H1 (cell line): ENCODE data around the gene UGGT2. TPM values are rescaled to one million over a fixed set of nuclear protein-coding genes. Genes with fewer than 3 reads are reported as not detected.

Experiments used
- CTCF ChIA-PET: fragments of 300-600 bp; sonication (Branson Sonifier 250); formaldehyde crosslinking; loops from one replicate; lab custom pipeline; 2021; ENCODE audit not compliant: partially characterized antibody; lab: Charles Lee
- POLR2A ChIA-PET: fragments of 300-600 bp; sonication (Branson Sonifier 250); formaldehyde crosslinking; loops from one replicate; lab custom pipeline; 2021; ENCODE audit warnings: inconsistent platforms; ENCODE audit not compliant: partially characterized antibody; lab: Charles Lee
- DNase-seq, 2 experiments: peaks; one replicate each; pipeline versions ENCODE4 v3.0.0 to v3.0.0-alpha.2; 2010 to 2022; ENCODE audit warnings: low spot score in 2 of 2, low read depth in 1 of 2, mixed read lengths in 1 of 2
- FAIRE-seq: peaks from 2 replicates; lab custom pipeline; 2011; peaks lifted over from hg19 to GRCh38; lab: Jason Lieb, UNC
- H2AFZ ChIP-seq: 2 replicates; pipeline ENCODE4 v1.8.1; 2012; ENCODE audit warnings: low read length, inconsistent platforms
- H2AK5ac ChIP-seq: 2 replicates; pipeline ENCODE4 v1.6.1; 2013; ENCODE audit warnings: low read depth, low read length
- H2BK120ac ChIP-seq: replicated peaks from 2 replicates; pipeline ENCODE3; 2013; ENCODE audit warnings: low read depth, low read length, inconsistent platforms
- H2BK12ac ChIP-seq: 2 replicates; pipeline ENCODE4 v1.6.1; 2013; ENCODE audit warnings: low read depth, low read length
- H2BK15ac ChIP-seq: 2 replicates; pipeline ENCODE4 v1.6.1; 2013; ENCODE audit warnings: low read length
- H2BK20ac ChIP-seq: 2 replicates; pipeline ENCODE4 v1.6.1; 2013; ENCODE audit warnings: low read length
- H2BK5ac ChIP-seq: 2 replicates; pipeline ENCODE4 v1.6.1; 2013; ENCODE audit warnings: low read depth, low read length
- H3K14ac ChIP-seq: 2 replicates; pipeline ENCODE4 v1.6.1; 2013; ENCODE audit warnings: inconsistent platforms; ENCODE audit not compliant: insufficient read length
- H3K18ac ChIP-seq: 2 replicates; pipeline ENCODE4 v1.6.1; 2013; ENCODE audit warnings: low read length; ENCODE audit errors: extremely low read depth
- H3K23ac ChIP-seq: 2 replicates; pipeline ENCODE4 v1.6.1; 2013; ENCODE audit warnings: inconsistent platforms; ENCODE audit not compliant: insufficient read length
- H3K23me2 ChIP-seq: 2 replicates; pipeline ENCODE4 v1.6.1; 2013; ENCODE audit warnings: low read depth, low read length
- H3K27ac ChIP-seq: 2 replicates; pipeline ENCODE4 v1.6.1; 2011; ENCODE audit warnings: low read depth, low read length, inconsistent platforms
- H3K27me3 ChIP-seq, 4 experiments: replicated peaks in 1 of 4; 1 replicate in 1 of 4; 2 replicates in 3 of 4; pipeline versions ENCODE4 v1.6.1 to v1.8.1; 2011 to 2013; ENCODE audit warnings: low read length in 3 of 4, mild to moderate bottlenecking in 3 of 4, inconsistent platforms in 2 of 4, mixed read lengths in 2 of 4, moderate library complexity in 1 of 4; ENCODE audit not compliant: control insufficient read depth in 3 of 4, insufficient read depth in 3 of 4; ENCODE audit errors: extremely low read depth in 1 of 4
- H3K36me3 ChIP-seq, 4 experiments: 2 replicates each; pipeline versions ENCODE4 v1.6.1 to v1.8.1; 2011 to 2013; ENCODE audit warnings: mild to moderate bottlenecking in 4 of 4, low read length in 3 of 4, moderate library complexity in 2 of 4, control low read depth in 1 of 4, inconsistent platforms in 1 of 4; ENCODE audit not compliant: insufficient read depth in 4 of 4, control insufficient read depth in 2 of 4
- H3K4ac ChIP-seq: replicated peaks from 2 replicates; pipeline ENCODE3; 2013; ENCODE audit warnings: low read length, low read depth, mixed read lengths, inconsistent platforms; ENCODE audit not compliant: insufficient read length
- H3K4me1 ChIP-seq, 4 experiments: replicated peaks in 1 of 4; 1 replicate in 1 of 4; 2 replicates in 3 of 4; pipeline versions ENCODE4 v1.6.1 to v1.8.1; 2011 to 2013; ENCODE audit warnings: low read length in 3 of 4, inconsistent platforms in 2 of 4, mixed read lengths in 1 of 4; ENCODE audit not compliant: insufficient read depth in 4 of 4, control insufficient read depth in 3 of 4
- H3K4me2 ChIP-seq, 2 experiments: 2 replicates each; pipeline versions ENCODE4 v1.6.1 to v1.8.1; 2011 to 2013; ENCODE audit warnings: low read depth in 2 of 2, low read length in 2 of 2, control low read depth in 1 of 2, inconsistent platforms in 1 of 2, mild to moderate bottlenecking in 1 of 2; ENCODE audit not compliant: insufficient read depth in 1 of 2
- H3K4me3 ChIP-seq, 4 experiments: fragments of 200-600, 300-600 bp in 1 of 4; sonication (generic), shearing (Covaris generic), sonication (Bioruptor Twin) in 1 of 4; 2 replicates each; pipeline versions ENCODE4 v1.5.1 to v1.8.1; 2011 to 2016; ENCODE audit warnings: low read length in 4 of 4, low read depth in 3 of 4, control low read depth in 2 of 4, inconsistent platforms in 2 of 4, mild to moderate bottlenecking in 2 of 4, mixed read lengths in 1 of 4, moderate library complexity in 1 of 4; ENCODE audit not compliant: insufficient read depth in 2 of 4; ENCODE audit errors: extremely low read depth in 1 of 4
- H3K56ac ChIP-seq: replicated peaks from 2 replicates; pipeline ENCODE3; 2013; ENCODE audit warnings: low read depth, mild to moderate bottlenecking, mixed read lengths, low read length, inconsistent platforms; ENCODE audit not compliant: insufficient read length
- H3K79me1 ChIP-seq: 2 replicates; pipeline ENCODE4 v1.6.1; 2013; ENCODE audit warnings: low read depth, low read length, control low read depth
- H3K79me2 ChIP-seq, 2 experiments: 2 replicates each; pipeline versions ENCODE4 v1.6.1 to v1.8.1; 2012 to 2013; ENCODE audit warnings: low read length in 2 of 2, mild to moderate bottlenecking in 2 of 2, inconsistent platforms in 1 of 2; ENCODE audit not compliant: insufficient read depth in 2 of 2, control insufficient read depth in 1 of 2
- H3K9ac ChIP-seq, 4 experiments: replicated peaks in 1 of 4; 1 replicate in 1 of 4; 2 replicates in 3 of 4; pipeline versions ENCODE4 v1.6.1 to v1.8.1; 2011 to 2013; ENCODE audit warnings: low read depth in 3 of 4, low read length in 3 of 4, control low read depth in 2 of 4, mild to moderate bottlenecking in 2 of 4, moderate library complexity in 2 of 4, inconsistent platforms in 1 of 4; ENCODE audit errors: extremely low read depth in 1 of 4
- H3K9me3 ChIP-seq, 2 experiments: 2 replicates each; pipeline versions ENCODE4 v1.6.1 to v1.8.1; 2012 to 2013; ENCODE audit warnings: mild to moderate bottlenecking in 2 of 2, moderate library complexity in 2 of 2, control low read depth in 1 of 2, inconsistent platforms in 1 of 2, low read depth in 1 of 2, low read length in 1 of 2, mixed read lengths in 1 of 2; ENCODE audit not compliant: insufficient read depth in 2 of 2
- H4K20me1 ChIP-seq, 2 experiments: replicated peaks in 1 of 2; 2 replicates each; pipeline versions ENCODE3 to v1.8.1; 2011 to 2013; ENCODE audit warnings: inconsistent platforms in 2 of 2, low read length in 2 of 2, mild to moderate bottlenecking in 1 of 2; ENCODE audit not compliant: insufficient read depth in 2 of 2, control insufficient read depth in 1 of 2
- H4K5ac ChIP-seq: 2 replicates; pipeline ENCODE4 v1.6.1; 2013; ENCODE audit warnings: low read length, low read depth, mixed read lengths, inconsistent platforms; ENCODE audit not compliant: insufficient read length
- H4K8ac ChIP-seq: 2 replicates; pipeline ENCODE4 v1.8.0; 2013; ENCODE audit warnings: mild to moderate bottlenecking, moderate library complexity, low read length, inconsistent platforms; ENCODE audit not compliant: insufficient read depth; ENCODE audit errors: extremely low read depth
- H4K91ac ChIP-seq: replicated peaks from 2 replicates; pipeline ENCODE3; 2013; ENCODE audit warnings: low read length, mixed read lengths, inconsistent platforms; ENCODE audit not compliant: insufficient read length
- BRCA1 ChIP-seq: IDR thresholded peaks from 2 replicates; pipeline ENCODE4 v1.6.1; 2012; ENCODE audit warnings: low read depth, low read length, improper control_type of control experiment
- POLR2A ChIP-seq, 2 experiments: IDR thresholded peaks; 1 replicate in 1 of 2; 2 replicates in 1 of 2; pipeline ENCODE4 v1.6.1; 2011; ENCODE audit warnings: low read depth in 2 of 2, low read length in 2 of 2, mild to moderate bottlenecking in 2 of 2; ENCODE audit errors: control extremely low read depth in 1 of 2
- POLR2AphosphoS5 ChIP-seq: IDR thresholded peaks from 2 replicates; pipeline ENCODE4 v1.6.1; 2011; ENCODE audit warnings: low read depth, low read length
- SIN3A ChIP-seq, 2 experiments: IDR thresholded peaks in 1 of 2; conservative IDR thresholded peaks in 1 of 2; 2 replicates each; pipeline ENCODE4 v1.6.1; 2011 to 2012; ENCODE audit warnings: low read length in 2 of 2, improper control_type of control experiment in 1 of 2, low read depth in 1 of 2, mild to moderate bottlenecking in 1 of 2
- TAF1 ChIP-seq: IDR thresholded peaks from 2 replicates; pipeline ENCODE4 v1.6.1; 2011; ENCODE audit warnings: mild to moderate bottlenecking, low read depth, low read length
- WGBS, 2 experiments: shearing (Covaris generic) in 1 of 2; methylation state at CpG; one replicate each; pipeline versions ENCODE4 v1.1.6 to v1.1.7; 2013 to 2015; ENCODE audit warnings: low lambda C conversion rate in 2 of 2, mixed read lengths in 2 of 2, inconsistent platforms in 1 of 2, low coverage in 1 of 2, missing lambda C conversion rate in 1 of 2; ENCODE audit not compliant: insufficient replicate concordance in 2 of 2, insufficient coverage in 1 of 2, insufficient read length in 1 of 2; ENCODE audit errors: extremely low coverage in 1 of 2, missing lambda C conversion rate in 1 of 2; 5-methylcytosine and 5-hydroxymethylcytosine counted together
- polyA plus RNA-seq, 7 experiments: library from polyadenylated mRNA; depleted of rRNA in 3 of 7; stranded (reverse) in 5 of 7; unstranded in 2 of 7; fragments of >200 nt in 5 of 7; fragments of 200-250 nt in 2 of 7; gene quantifications; 1 replicate in 5 of 7; 2 replicates in 1 of 7; 4 replicates in 1 of 7; pipeline versions ENCODE4 v1.2.1 to v1.2.3, GENCODE V29; 2011 to 2013; ENCODE audit warnings: missing spikeins in 2 of 7, mixed read lengths in 2 of 7
- total RNA-seq: library from RNA; stranded (reverse); fragmentation: NEBNext Ultra II Directional; extraction: Animal tissue kit (Norgen Biotek cat#: 25700); gene quantifications from 2 replicates; pipeline ENCODE4 v1.2.1, GENCODE V29; 2021

Gene UGGT2
- total and polyA plus RNA-seq, 2 of the 8 experiments (the other 6 are each of a cell fraction or from before 2014, with no cell fraction given) = 5.9 to 25.1 TPM

- Histone ChIP-seq H3K4me3 (no peak overlapping the region), H3K4me2 (no peak overlapping the region), H3K79me1 (no peaks in the 10 kb centered on the region), H2AFZ (no peak overlapping the region), H3K18ac (no peak overlapping the region), H3K23ac (no peak overlapping the region), H3K56ac (no peak overlapping the region), H3K27me3 (no peaks in the 10 kb centered on the region), H3K9me3 (no peaks in the 10 kb centered on the region), H3K4ac (no peak overlapping the region), H4K8ac (no peak overlapping the region), H2BK120ac (no peak overlapping the region), H3K23me2 (no peaks in the 10 kb centered on the region), H3K9ac (no peak overlapping the region), H3K14ac (no peak overlapping the region), H2BK15ac (no peak overlapping the region), H4K91ac (no peak overlapping the region), H3K4me1 (no peaks in the 10 kb centered on the region; a peak in 1 of 7 replicates), H2BK5ac (no peak overlapping the region), H2BK12ac (no peak overlapping the region), H3K27ac (no peak overlapping the region), H2BK20ac (no peak overlapping the region), H4K5ac (no peak overlapping the region), H3K36me3 (peaks cover 0 to 3% (median under 1%) of the 10 kb centered on the region in 4 experiments; a peak in 2 of 8 replicates), H3K79me2 (no peaks in the 10 kb centered on the region), H2AK5ac (no peak overlapping the region), H4K20me1 (peaks cover 0 to 2% of the 10 kb centered on the region in 2 experiments)
- 96% methylated on average over 2 of the region's 2 CpGs; no CpG with 5 or more reads in 1 of the 2 experiments for WGBS, 2 experiments
- ChIA-PET CTCF (interaction anchor here (0.6 kb wide), 1 partner anchor 170 kb away, joined by 3 read pairs; no protein-coding TSS in a partner anchor), POLR2A (no interaction called here)
- TF ChIP-seq POLR2A (IDR thresholded peaks at IDR 0.05; ENCODE audit: control extremely low read depth in 1 of 2, low read depth in 2 of 2, low read length in 2 of 2) = no peak
- TF ChIP-seq BRCA1 = no peak
- no peak for TF ChIP-seq POLR2AphosphoS5
- no peak for TF ChIP-seq SIN3A (conservative IDR thresholded peaks at IDR 0.05 in 1 of 2, IDR thresholded peaks at IDR 0.05 in 1 of 2; ENCODE audit: low read depth in 1 of 2, low read length in 2 of 2)
- TF ChIP-seq TAF1 = no peak
- no peak for FAIRE-seq
- no peak for DNase-seq
These were observed 178.9 kb downstream of the UGGT2 start for GRCh38 chr13:95874286-95874685.
